ENCODE measurements around the gene TAC3.

Gene TAC3

GRCh38 chr12:57000393-57000792 is 15.9 kb downstream of the TAC3 start:
- peaks cover 55% of the 10 kb centered on the region for H3K79me2 ChIP-seq (ENCODE audit: control insufficient read depth, low read length)
- H3K9me2 ChIP-seq (replicated peaks; ENCODE audit: control insufficient read depth, low read length): no peaks in the 10 kb centered on the region
- no peak overlapping the region for H3K4me2 ChIP-seq (ENCODE audit: low read length)
- no peaks in the 10 kb centered on the region for H3F3A ChIP-seq (ENCODE audit: control insufficient read depth, insufficient read depth)
- peaks cover 51% of the 10 kb centered on the region for H3K36me3 ChIP-seq (ENCODE audit: control insufficient read depth, low read length)
- TF ChIP-seq CTCF (IDR thresholded peaks at IDR 0.05; ENCODE audit: low read depth, low read length, poor library complexity, severe bottlenecking): no peak
- no peak for TF ChIP-seq EZH2phosphoT487 (IDR thresholded peaks at IDR 0.05; ENCODE audit: borderline replicate concordance, low read length)
- no peaks in the 10 kb centered on the region for H3K9me3 ChIP-seq (ENCODE audit: control insufficient read depth, insufficient read depth, low read length)
- H4K20me1 ChIP-seq (ENCODE audit: control insufficient read depth, insufficient read depth, low read depth, low read length): peaks cover 10% of the 10 kb centered on the region; the same call in 1 of the 2 replicates
- no peaks in the 10 kb centered on the region for H3K27me3 ChIP-seq (ENCODE audit: control insufficient read depth, low read length)
- H3K4me3 ChIP-seq (ENCODE audit: low read length): no peak overlapping the region
- no peak overlapping the region for H3K27ac ChIP-seq (ENCODE audit: low read depth, low read length)
- H3K4me1 ChIP-seq (ENCODE audit: control insufficient read depth, low read length): peaks cover 6% of the 10 kb centered on the region

- no peaks in the 10 kb centered on the region for H3F3A ChIP-seq (ENCODE audit: control insufficient read depth, insufficient read depth)
- peaks cover 45% of the 10 kb centered on the region for H3K79me2 ChIP-seq (ENCODE audit: control insufficient read depth, low read length)
- no peaks in the 10 kb centered on the region; the same call in 1 of the 2 replicates for H3K4me1 ChIP-seq (ENCODE audit: control insufficient read depth, low read length)
- no peak overlapping the region for H3K4me3 ChIP-seq (ENCODE audit: low read length)
- H3K9me2 ChIP-seq (replicated peaks; ENCODE audit: control insufficient read depth, low read length): no peaks in the 10 kb centered on the region
- peaks cover 10% of the 10 kb centered on the region; the same call in 1 of the 2 replicates for H4K20me1 ChIP-seq (ENCODE audit: control insufficient read depth, insufficient read depth, low read depth, low read length)
- H3K36me3 ChIP-seq (ENCODE audit: control insufficient read depth, low read length): peaks cover 46% of the 10 kb centered on the region
- no peaks in the 10 kb centered on the region for H3K27me3 ChIP-seq (ENCODE audit: control insufficient read depth, low read length)
- H3K9me3 ChIP-seq (ENCODE audit: control insufficient read depth, insufficient read depth, low read length): no peaks in the 10 kb centered on the region
- no peak overlapping the region for H3K4me2 ChIP-seq (ENCODE audit: low read length)
- TF ChIP-seq EZH2phosphoT487 (IDR thresholded peaks at IDR 0.05; ENCODE audit: borderline replicate concordance, low read length): no peak
- TF ChIP-seq CTCF (IDR thresholded peaks at IDR 0.05; ENCODE audit: low read depth, low read length, poor library complexity, severe bottlenecking): no peak
- H3K27ac ChIP-seq (ENCODE audit: low read depth, low read length): no peak overlapping the region
Observed at GRCh38 chr12:56999456-56999855, 16.9 kb downstream of the TAC3 start.

- no peak overlapping the region for H3K4me3 ChIP-seq (ENCODE audit: low read length)
- H3K9me2 ChIP-seq (replicated peaks; ENCODE audit: control insufficient read depth, low read length): no peaks in the 10 kb centered on the region
- H3K4me2 ChIP-seq (ENCODE audit: low read length): no peak overlapping the region
- peaks cover 41% of the 10 kb centered on the region for H3K36me3 ChIP-seq (ENCODE audit: control insufficient read depth, low read length)
- peaks cover 10% of the 10 kb centered on the region; the same call in 1 of the 2 replicates for H4K20me1 ChIP-seq (ENCODE audit: control insufficient read depth, insufficient read depth, low read depth, low read length)
- H3K27me3 ChIP-seq (ENCODE audit: control insufficient read depth, low read length): no peaks in the 10 kb centered on the region
- no peaks in the 10 kb centered on the region for H3F3A ChIP-seq (ENCODE audit: control insufficient read depth, insufficient read depth)
- TF ChIP-seq CTCF (IDR thresholded peaks at IDR 0.05; ENCODE audit: low read depth, low read length, poor library complexity, severe bottlenecking): no peak
- TF ChIP-seq EZH2phosphoT487 (IDR thresholded peaks at IDR 0.05; ENCODE audit: borderline replicate concordance, low read length): no peak
- no peak overlapping the region for H3K27ac ChIP-seq (ENCODE audit: low read depth, low read length)
- peaks cover 41% of the 10 kb centered on the region for H3K79me2 ChIP-seq (ENCODE audit: control insufficient read depth, low read length)
- H3K4me1 ChIP-seq (ENCODE audit: control insufficient read depth, low read length): no peaks in the 10 kb centered on the region; the same call in 1 of the 2 replicates
- H3K9me3 ChIP-seq (ENCODE audit: control insufficient read depth, insufficient read depth, low read length): no peaks in the 10 kb centered on the region
Observed at GRCh38 chr12:56998981-56999380, 17.3 kb downstream of the TAC3 start.

Data from DOHH2 (cell line).